ENCODE data around the gene SLC28A1. TPM values are rescaled to one million over a fixed set of nuclear protein-coding genes. Genes with fewer than 3 reads are reported as not detected.

Gene SLC28A1
- polyA plus RNA-seq, 1 donor (not counting 4 experiments of a cell fraction or from before 2014, with no cell fraction given) = not detected

- no peaks in the 10 kb centered on the region for H3K9me1 ChIP-seq (ENCODE audit: control insufficient read depth, extremely low read depth, insufficient read depth, low read length)
- H3K27me3 ChIP-seq (ENCODE audit: control insufficient read depth, extremely low read depth, insufficient read depth, low read length) = no peaks in the 10 kb centered on the region
- no peaks in the 10 kb centered on the region for H3K79me2 ChIP-seq (ENCODE audit: control insufficient read depth, insufficient read depth, low read length)
- no peaks in the 10 kb centered on the region for H3K36me3 ChIP-seq (ENCODE audit: control insufficient read depth in 2 of 2, extremely low read depth in 1 of 2, insufficient read depth in 2 of 2, low read length in 2 of 2)
- TF ChIP-seq CTCF (optimal IDR thresholded peaks at IDR 0.05 in 1 of 3, IDR thresholded peaks at IDR 0.05 in 1 of 3, conservative IDR thresholded peaks at IDR 0.05 in 1 of 3; ENCODE audit: extremely low read depth in 1 of 3, insufficient read depth in 2 of 3, low read length in 3 of 3) = no peak
- TF ChIP-seq EZH2 (IDR thresholded peaks at IDR 0.05; ENCODE audit: low read length) = no peak
- DNase-seq (ENCODE audit: low read depth, low spot score) = peak; percentile 53
- H3K9me3 ChIP-seq (ENCODE audit: control insufficient read depth, low read depth, low read length) = no peaks in the 10 kb centered on the region
- dilution Hi-C loops (cut with MboI; ENCODE audit: extremely low pct_ligation_motif_present, low sequenced_read_pairs) = no loop called here
- H3K4me2 ChIP-seq (ENCODE audit: control insufficient read depth, extremely low read depth, insufficient read depth, low read depth, low read length) = no peak overlapping the region
- H3K9ac ChIP-seq (ENCODE audit: control insufficient read depth, extremely low read depth, insufficient read depth, low read length) = peak overlapping the region; percentile 13
- H4K20me1 ChIP-seq (ENCODE audit: control insufficient read depth, extremely low read depth, insufficient read depth, low read length) = no peaks in the 10 kb centered on the region
- no peak overlapping the region for H3K4me3 ChIP-seq (ENCODE audit: control insufficient read depth in 2 of 3, extremely low read depth in 1 of 3, insufficient read depth in 2 of 3, low read depth in 1 of 3, low read length in 3 of 3)
- peak overlapping the region; percentile 5 for H2AFZ ChIP-seq (ENCODE audit: control insufficient read depth, low read length)
- H3K27ac ChIP-seq (ENCODE audit: control insufficient read depth, insufficient read depth, low read length) = no peak overlapping the region
- peak; percentile 81 for FAIRE-seq
- peaks cover 31% of the 10 kb centered on the region for H3K4me1 ChIP-seq (ENCODE audit: control insufficient read depth, extremely low read depth, insufficient read depth, low read length)
These were observed 30.6 kb downstream of the SLC28A1 start for GRCh38 chr15:84914909-84915605.

- H3K4me2 ChIP-seq (ENCODE audit: control insufficient read depth, extremely low read depth, insufficient read depth, low read depth, low read length) = no peak overlapping the region
- H3K27me3 ChIP-seq (ENCODE audit: control insufficient read depth, extremely low read depth, insufficient read depth, low read length) = no peaks in the 10 kb centered on the region
- DNase-seq (ENCODE audit: low read depth, low spot score) = no peak
These were observed 31.1 kb downstream of the SLC28A1 start for GRCh38 chr15:84915606-84915958.

More at GRCh38 chr15:84915606-84915958, 31.1 kb downstream of the SLC28A1 start:
- dilution Hi-C loops (cut with MboI; ENCODE audit: extremely low pct_ligation_motif_present, low sequenced_read_pairs) = no loop called here
- FAIRE-seq = no peak
- TF ChIP-seq CTCF (optimal IDR thresholded peaks at IDR 0.05 in 1 of 3, IDR thresholded peaks at IDR 0.05 in 1 of 3, conservative IDR thresholded peaks at IDR 0.05 in 1 of 3; ENCODE audit: extremely low read depth in 1 of 3, insufficient read depth in 2 of 3, low read length in 3 of 3) (no peak), EZH2 (IDR thresholded peaks at IDR 0.05; ENCODE audit: low read length) (no peak)
- H3K9ac ChIP-seq (ENCODE audit: control insufficient read depth, extremely low read depth, insufficient read depth, low read length) = no peak overlapping the region
- no peak overlapping the region for H2AFZ ChIP-seq (ENCODE audit: control insufficient read depth, low read length)
- H3K36me3 ChIP-seq (ENCODE audit: control insufficient read depth in 2 of 2, extremely low read depth in 1 of 2, insufficient read depth in 2 of 2, low read length in 2 of 2) = no peaks in the 10 kb centered on the region
- no peaks in the 10 kb centered on the region for H4K20me1 ChIP-seq (ENCODE audit: control insufficient read depth, extremely low read depth, insufficient read depth, low read length)
- H3K9me3 ChIP-seq (ENCODE audit: control insufficient read depth, low read depth, low read length) = no peaks in the 10 kb centered on the region
- no peaks in the 10 kb centered on the region for H3K9me1 ChIP-seq (ENCODE audit: control insufficient read depth, extremely low read depth, insufficient read depth, low read length)
- H3K27ac ChIP-seq (ENCODE audit: control insufficient read depth, insufficient read depth, low read length) = no peak overlapping the region
- H3K79me2 ChIP-seq (ENCODE audit: control insufficient read depth, insufficient read depth, low read length) = no peaks in the 10 kb centered on the region
- H3K4me1 ChIP-seq (ENCODE audit: control insufficient read depth, extremely low read depth, insufficient read depth, low read length) = peaks cover 31% of the 10 kb centered on the region
- H3K4me3 ChIP-seq (ENCODE audit: control insufficient read depth in 2 of 3, extremely low read depth in 1 of 3, insufficient read depth in 2 of 3, low read depth in 1 of 3, low read length in 3 of 3) = no peak overlapping the region

Measured in keratinocyte (primary cell).